Ascending aorta (tissue), 2 donors: ENCODE measurements around the gene RAB14. TPM values are rescaled to one million over a fixed set of nuclear protein-coding genes. Genes with fewer than 3 reads are reported as not detected.
"Not testable (repeated sequence)": the region's sequence is repeated elsewhere in the genome, so short reads cannot be mapped to it uniquely, and the experiment has no call there.

Source experiments
- DNase-seq, 2 donors: peaks; one replicate each; pipeline ENCODE4 v3.0.0-alpha.2; 2019; ENCODE audit warnings: low spot score in 2 of 2
- H3K27ac ChIP-seq, 2 donors: fragments of 200-600 bp; sonication (generic); one replicate each; pipeline ENCODE4 v1.5.1; 2016 to 2017; ENCODE audit warnings: mild to moderate bottlenecking in 1 of 2
- H3K27me3 ChIP-seq: fragments of 200-600 bp; sonication (generic); one replicate; pipeline ENCODE4 v1.5.1; 2017
- H3K36me3 ChIP-seq, 2 donors: fragments of 200-600 bp; sonication (generic); one replicate each; pipeline ENCODE4 v1.5.1; 2016
- H3K4me1 ChIP-seq, 2 donors: fragments of 200-600 bp; sonication (generic); one replicate each; pipeline ENCODE4 v1.5.1; 2016 to 2017; ENCODE audit warnings: mild to moderate bottlenecking in 1 of 2
- H3K4me3 ChIP-seq, 2 donors: fragments of 200-600 bp; sonication (generic); one replicate each; pipeline ENCODE4 v1.5.1; 2016 to 2017; ENCODE audit warnings: mild to moderate bottlenecking in 1 of 2
- H3K9me3 ChIP-seq, 2 donors: fragments of 200-600 bp; sonication (generic); one replicate each; pipeline ENCODE4 v1.5.1; 2016
- CTCF ChIP-seq, 3 experiments: fragments of 200-600 bp in 2 of 3; fragments of 450-650 bp in 1 of 3; sonication (generic) in 2 of 3; IDR thresholded peaks; one replicate each; pipeline ENCODE4 v1.5.1; 2016 to 2019; ENCODE audit warnings: antibody characterized with exemption in 3 of 3, mild to moderate bottlenecking in 1 of 3, moderate library complexity in 1 of 3
- intact Hi-C: fragments of 100-400 bp; cut with DNase I; formaldehyde crosslinking; loops from one replicate; pipeline ENCODE4 v1.15.1; 2023
- total RNA-seq: library from RNA; depleted of rRNA; stranded (reverse); fragments of >200 nt; gene quantifications from one replicate; pipeline ENCODE4 v1.1.0, GENCODE V29; 2016

RAB14 gene
- total RNA-seq, 1 donor from 2014 or later, result 18.2 TPM

GRCh38 chr9:121140162-121140561 is 61.5 kb downstream of the RAB14 start:
- no peaks in the 10 kb centered on the region for H3K9me3 ChIP-seq
- no peak for TF ChIP-seq CTCF (IDR thresholded peaks at IDR 0.05)
- H3K27ac ChIP-seq, result no peak overlapping the region
- no peaks in the 10 kb centered on the region for H3K27me3 ChIP-seq
- H3K4me1 ChIP-seq, result no peaks in the 10 kb centered on the region
- peaks cover 38 to 81% of the 10 kb centered on the region in 2 donors for H3K36me3 ChIP-seq
- DNase-seq, result no peak
- H3K4me3 ChIP-seq, result no peak overlapping the region
- intact Hi-C loops, result no loop called here

GRCh38 chr9:121138973-121139372 is 62.7 kb downstream of the RAB14 start:
- Histone ChIP-seq H3K27me3 (no peaks in the 10 kb centered on the region), H3K36me3 (peaks cover 28 to 70% of the 10 kb centered on the region in 2 donors), H3K27ac (no peak overlapping the region), H3K4me3 (no peak overlapping the region), H3K4me1 (no peaks in the 10 kb centered on the region), H3K9me3 (no peaks in the 10 kb centered on the region)
- no peak for TF ChIP-seq CTCF (IDR thresholded peaks at IDR 0.05)
- intact Hi-C loops, result no loop called here
- DNase-seq, result no peak

- intact Hi-C loops, result no loop called here
- Histone ChIP-seq H3K4me3 (no peak overlapping the region), H3K4me1 (no peaks in the 10 kb centered on the region), H3K9me3 (no peaks in the 10 kb centered on the region), H3K36me3 (peaks cover 26 to 66% of the 10 kb centered on the region in 2 donors), H3K27me3 (no peaks in the 10 kb centered on the region), H3K27ac (no peak overlapping the region)
- no peak for TF ChIP-seq CTCF (IDR thresholded peaks at IDR 0.05)
- no peak for DNase-seq
Observed at GRCh38 chr9:121138561-121138960, 63.1 kb downstream of the RAB14 start.

GRCh38 chr9:121135642-121136041 is 66.0 kb downstream of the RAB14 start:
- intact Hi-C loops, result no loop called here

GRCh38 chr9:121133104-121133816 is 68.4 kb downstream of the RAB14 start:
- TF ChIP-seq CTCF (IDR thresholded peaks at IDR 0.05), result no peak
- DNase-seq, result peak in 1 of 2 donors; percentile 65
- Histone ChIP-seq H3K36me3 (peaks cover 3 to 23% of the 10 kb centered on the region in 2 donors), H3K9me3 (no peaks in the 10 kb centered on the region), H3K27me3 (no peaks in the 10 kb centered on the region), H3K27ac (no peak overlapping the region), H3K4me3 (no peak overlapping the region), H3K4me1 (no peaks in the 10 kb centered on the region)
- intact Hi-C loops, result no loop called here

More at GRCh38 chr9:121135642-121136041, 66.0 kb downstream of the RAB14 start:
- DNase-seq, result no peak
- H3K36me3 ChIP-seq, result peaks cover 21 to 42% of the 10 kb centered on the region in 2 donors
- no peaks in the 10 kb centered on the region for H3K27me3 ChIP-seq
- no peaks in the 10 kb centered on the region for H3K4me1 ChIP-seq
- TF ChIP-seq CTCF (IDR thresholded peaks at IDR 0.05), result no peak
- no peaks in the 10 kb centered on the region for H3K9me3 ChIP-seq
- no peak overlapping the region for H3K4me3 ChIP-seq
- no peak overlapping the region for H3K27ac ChIP-seq

- intact Hi-C loops, H3K4me1 ChIP-seq, H3K4me3 ChIP-seq, H3K27ac ChIP-seq, H3K27me3 ChIP-seq, DNase-seq, H3K9me3 ChIP-seq: not testable (repeated sequence)
- peaks cover 2 to 22% of the 10 kb centered on the region in 2 donors for H3K36me3 ChIP-seq
Observed at GRCh38 chr9:121129384-121129783, 72.3 kb downstream of the RAB14 start.

Other genes starting within 250 kb of the RAB14 start
- 1.5 TPM for gene C5, start 151.6 kb downstream of the RAB14 start, total RNA-seq
- 8.5 TPM for gene CNTRL, start 126.9 kb downstream of the RAB14 start, total RNA-seq
- gene GSN, start 66.3 kb upstream of the RAB14 start, total RNA-seq, result 3,012 TPM
- 306 TPM for gene STOM, start 168.4 kb upstream of the RAB14 start, total RNA-seq